ENCODE results near the gene SHROOM4.

SHROOM4 gene

GRCh38 chrX:50818986-50819385 is 5.0 kb upstream of the SHROOM4 start:
- Histone ChIP-seq H3K36me3 (ENCODE audit: insufficient read depth, low read length) (no peaks in the 10 kb centered on the region), H3K27ac (ENCODE audit: low read depth, low read length) (no peak overlapping the region), H3K4me3 (ENCODE audit: low read depth, low read length) (no peak overlapping the region), H3K4me1 (ENCODE audit: control insufficient read depth, insufficient read depth, low read length, unreplicated experiment) (peaks cover 5% of the 10 kb centered on the region), H2AFZ (ENCODE audit: low read length, unreplicated experiment) (no peak overlapping the region), H3K79me2 (ENCODE audit: control insufficient read depth, insufficient read depth, low read length, unreplicated experiment) (no peaks in the 10 kb centered on the region), H3K27me3 (ENCODE audit: insufficient read depth, low read length) (no peaks in the 10 kb centered on the region)

- H3K36me3 ChIP-seq (ENCODE audit: insufficient read depth, low read length) = no peaks in the 10 kb centered on the region
- H3K27ac ChIP-seq (ENCODE audit: low read depth, low read length) = no peak overlapping the region
- no peak overlapping the region; the same call in 1 of the 2 replicates for H3K4me3 ChIP-seq (ENCODE audit: low read depth, low read length)
- H3K4me1 ChIP-seq (ENCODE audit: control insufficient read depth, insufficient read depth, low read length, unreplicated experiment) = peaks cover 5% of the 10 kb centered on the region
- no peak overlapping the region for H2AFZ ChIP-seq (ENCODE audit: low read length, unreplicated experiment)
- no peaks in the 10 kb centered on the region for H3K27me3 ChIP-seq (ENCODE audit: insufficient read depth, low read length)
- H3K79me2 ChIP-seq (ENCODE audit: control insufficient read depth, insufficient read depth, low read length, unreplicated experiment) = no peaks in the 10 kb centered on the region
These were observed 1.1 kb upstream of the SHROOM4 start for GRCh38 chrX:50815120-50815519.

- H3K4me3 ChIP-seq (ENCODE audit: low read depth, low read length) = peak overlapping the region; percentile 82
These were observed 707 bp upstream of the SHROOM4 start for GRCh38 chrX:50814701-50815100.

GRCh38 chrX:50812995-50813842 is 775 bp downstream of the SHROOM4 start:
- Histone ChIP-seq H3K4me1 (ENCODE audit: control insufficient read depth, insufficient read depth, low read length, unreplicated experiment) (peaks cover 5% of the 10 kb centered on the region), H3K27ac (ENCODE audit: low read depth, low read length) (no peak overlapping the region), H2AFZ (ENCODE audit: low read length, unreplicated experiment) (peak overlapping the region; percentile 85), H3K4me3 (ENCODE audit: low read depth, low read length) (peak overlapping the region; percentile 82), H3K36me3 (ENCODE audit: insufficient read depth, low read length) (no peaks in the 10 kb centered on the region), H3K27me3 (ENCODE audit: insufficient read depth, low read length) (no peaks in the 10 kb centered on the region), H3K79me2 (ENCODE audit: control insufficient read depth, insufficient read depth, low read length, unreplicated experiment) (no peaks in the 10 kb centered on the region)

More at GRCh38 chrX:50814701-50815100, 707 bp upstream of the SHROOM4 start:
- Histone ChIP-seq H3K27me3 (ENCODE audit: insufficient read depth, low read length) (no peaks in the 10 kb centered on the region), H3K36me3 (ENCODE audit: insufficient read depth, low read length) (no peaks in the 10 kb centered on the region), H3K4me1 (ENCODE audit: control insufficient read depth, insufficient read depth, low read length, unreplicated experiment) (peaks cover 5% of the 10 kb centered on the region), H2AFZ (ENCODE audit: low read length, unreplicated experiment) (peak overlapping the region; percentile 85), H3K79me2 (ENCODE audit: control insufficient read depth, insufficient read depth, low read length, unreplicated experiment) (no peaks in the 10 kb centered on the region), H3K27ac (ENCODE audit: low read depth, low read length) (no peak overlapping the region; the same call in 1 of the 2 replicates)

GRCh38 chrX:50805276-50805675 is 8.7 kb downstream of the SHROOM4 start:
- H2AFZ ChIP-seq (ENCODE audit: low read length, unreplicated experiment) = no peak overlapping the region
- no peak overlapping the region for H3K4me3 ChIP-seq (ENCODE audit: low read depth, low read length)
- no peaks in the 10 kb centered on the region for H3K27me3 ChIP-seq (ENCODE audit: insufficient read depth, low read length)
- no peaks in the 10 kb centered on the region for H3K79me2 ChIP-seq (ENCODE audit: control insufficient read depth, insufficient read depth, low read length, unreplicated experiment)
- no peaks in the 10 kb centered on the region for H3K4me1 ChIP-seq (ENCODE audit: control insufficient read depth, insufficient read depth, low read length, unreplicated experiment)
- H3K27ac ChIP-seq (ENCODE audit: low read depth, low read length) = no peak overlapping the region
- no peaks in the 10 kb centered on the region for H3K36me3 ChIP-seq (ENCODE audit: insufficient read depth, low read length)

GRCh38 chrX:50801135-50801534 is 12.9 kb downstream of the SHROOM4 start:
- Histone ChIP-seq H3K4me1 (ENCODE audit: control insufficient read depth, insufficient read depth, low read length, unreplicated experiment) (peaks cover 4% of the 10 kb centered on the region), H2AFZ (ENCODE audit: low read length, unreplicated experiment) (no peak overlapping the region), H3K27ac (ENCODE audit: low read depth, low read length) (no peak overlapping the region), H3K4me3 (ENCODE audit: low read depth, low read length) (no peak overlapping the region), H3K36me3 (ENCODE audit: insufficient read depth, low read length) (no peaks in the 10 kb centered on the region), H3K79me2 (ENCODE audit: control insufficient read depth, insufficient read depth, low read length, unreplicated experiment) (no peaks in the 10 kb centered on the region), H3K27me3 (ENCODE audit: insufficient read depth, low read length) (no peaks in the 10 kb centered on the region)

- Histone ChIP-seq H3K27ac (ENCODE audit: low read depth, low read length) (no peak overlapping the region), H3K4me3 (ENCODE audit: low read depth, low read length) (no peak overlapping the region), H3K4me1 (ENCODE audit: control insufficient read depth, insufficient read depth, low read length, unreplicated experiment) (peaks cover 4% of the 10 kb centered on the region), H3K36me3 (ENCODE audit: insufficient read depth, low read length) (no peaks in the 10 kb centered on the region), H2AFZ (ENCODE audit: low read length, unreplicated experiment) (no peak overlapping the region), H3K27me3 (ENCODE audit: insufficient read depth, low read length) (no peaks in the 10 kb centered on the region), H3K79me2 (ENCODE audit: control insufficient read depth, insufficient read depth, low read length, unreplicated experiment) (no peaks in the 10 kb centered on the region)
These were observed 14.4 kb downstream of the SHROOM4 start for GRCh38 chrX:50799531-50799961.

GRCh38 chrX:50798783-50799182 is 15.2 kb downstream of the SHROOM4 start:
- no peak overlapping the region for H2AFZ ChIP-seq (ENCODE audit: low read length, unreplicated experiment)
- no peak overlapping the region for H3K4me3 ChIP-seq (ENCODE audit: low read depth, low read length)
- H3K27me3 ChIP-seq (ENCODE audit: insufficient read depth, low read length) = no peaks in the 10 kb centered on the region
- H3K4me1 ChIP-seq (ENCODE audit: control insufficient read depth, insufficient read depth, low read length, unreplicated experiment) = peaks cover 4% of the 10 kb centered on the region
- no peaks in the 10 kb centered on the region for H3K79me2 ChIP-seq (ENCODE audit: control insufficient read depth, insufficient read depth, low read length, unreplicated experiment)
- no peak overlapping the region for H3K27ac ChIP-seq (ENCODE audit: low read depth, low read length)
- H3K36me3 ChIP-seq (ENCODE audit: insufficient read depth, low read length) = no peaks in the 10 kb centered on the region

GRCh38 chrX:50787099-50787498 is 26.9 kb downstream of the SHROOM4 start:
- H2AFZ ChIP-seq (ENCODE audit: low read length, unreplicated experiment) = no peak overlapping the region
- H3K79me2 ChIP-seq (ENCODE audit: control insufficient read depth, insufficient read depth, low read length, unreplicated experiment) = no peaks in the 10 kb centered on the region
- H3K27ac ChIP-seq (ENCODE audit: low read depth, low read length) = no peak overlapping the region
- H3K4me3 ChIP-seq (ENCODE audit: low read depth, low read length) = no peak overlapping the region
- no peaks in the 10 kb centered on the region for H3K36me3 ChIP-seq (ENCODE audit: insufficient read depth, low read length)
- no peaks in the 10 kb centered on the region for H3K27me3 ChIP-seq (ENCODE audit: insufficient read depth, low read length)
- no peaks in the 10 kb centered on the region for H3K4me1 ChIP-seq (ENCODE audit: control insufficient read depth, insufficient read depth, low read length, unreplicated experiment)

GRCh38 chrX:50780144-50780543 is 33.9 kb downstream of the SHROOM4 start:
- no peak overlapping the region for H3K27ac ChIP-seq (ENCODE audit: low read depth, low read length)
- no peaks in the 10 kb centered on the region for H3K36me3 ChIP-seq (ENCODE audit: insufficient read depth, low read length)
- no peaks in the 10 kb centered on the region for H3K4me1 ChIP-seq (ENCODE audit: control insufficient read depth, insufficient read depth, low read length, unreplicated experiment)
- no peak overlapping the region for H3K4me3 ChIP-seq (ENCODE audit: low read depth, low read length)
- H3K79me2 ChIP-seq (ENCODE audit: control insufficient read depth, insufficient read depth, low read length, unreplicated experiment) = no peaks in the 10 kb centered on the region
- H3K27me3 ChIP-seq (ENCODE audit: insufficient read depth, low read length) = no peaks in the 10 kb centered on the region
- no peak overlapping the region for H2AFZ ChIP-seq (ENCODE audit: low read length, unreplicated experiment)

GRCh38 chrX:50779694-50780093 is 34.3 kb downstream of the SHROOM4 start:
- no peak overlapping the region for H2AFZ ChIP-seq (ENCODE audit: low read length, unreplicated experiment)
- H3K36me3 ChIP-seq (ENCODE audit: insufficient read depth, low read length) = no peaks in the 10 kb centered on the region
- no peak overlapping the region for H3K27ac ChIP-seq (ENCODE audit: low read depth, low read length)
- H3K4me1 ChIP-seq (ENCODE audit: control insufficient read depth, insufficient read depth, low read length, unreplicated experiment) = no peaks in the 10 kb centered on the region
- H3K4me3 ChIP-seq (ENCODE audit: low read depth, low read length) = no peak overlapping the region
- H3K27me3 ChIP-seq (ENCODE audit: insufficient read depth, low read length) = no peaks in the 10 kb centered on the region
- no peaks in the 10 kb centered on the region for H3K79me2 ChIP-seq (ENCODE audit: control insufficient read depth, insufficient read depth, low read length, unreplicated experiment)
